HL-60 (cell line): ENCODE results near the gene GOT1.

Experiments
- GABPA ChIP-seq: IDR thresholded peaks from 2 replicates; pipeline ENCODE4 v1.6.1; 2012; ENCODE audit warnings: low read depth
- POLR2AphosphoS5 ChIP-seq: IDR thresholded peaks from 2 replicates; pipeline ENCODE4 v1.6.1; 2012; ENCODE audit warnings: low read depth
- SPI1 ChIP-seq: IDR thresholded peaks from 2 replicates; pipeline ENCODE4 v1.6.1; 2012; ENCODE audit warnings: low read depth, mild to moderate bottlenecking, borderline replicate concordance
- TF ChIP-seq, protein P1 (sequence below): IDR thresholded peaks from one replicate; pipeline ENCODE4 v1.5.1; 2011; ENCODE audit warnings: low read length, control low read depth, inconsistent platforms; ENCODE audit not compliant: insufficient read depth
- TF ChIP-seq, protein P2 (sequence below): IDR thresholded peaks from 2 replicates; pipeline ENCODE4 v1.6.1; 2012; ENCODE audit warnings: low read depth; ENCODE audit not compliant: insufficient replicate concordance

DNA sequence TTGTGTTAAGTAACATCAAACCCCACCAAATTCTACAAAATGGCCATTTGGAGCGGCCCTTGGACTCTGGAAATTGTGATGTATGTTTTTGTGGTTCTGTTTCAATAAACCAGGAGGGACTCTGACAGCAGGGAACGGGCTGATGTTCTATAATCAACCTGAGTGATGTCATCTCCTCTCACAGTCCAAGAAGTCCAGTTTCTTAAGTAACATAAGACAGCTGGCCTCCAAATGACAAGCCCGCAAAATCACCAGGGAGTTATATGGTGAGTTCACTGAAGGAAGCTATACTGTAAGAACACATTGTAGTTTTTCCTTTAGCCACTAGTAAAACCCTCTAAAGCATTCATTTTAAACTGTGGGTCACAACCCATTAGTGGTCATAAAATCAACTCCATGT is 34.0 kb downstream of the GOT1 start:
- TF ChIP-seq, protein P1, sequence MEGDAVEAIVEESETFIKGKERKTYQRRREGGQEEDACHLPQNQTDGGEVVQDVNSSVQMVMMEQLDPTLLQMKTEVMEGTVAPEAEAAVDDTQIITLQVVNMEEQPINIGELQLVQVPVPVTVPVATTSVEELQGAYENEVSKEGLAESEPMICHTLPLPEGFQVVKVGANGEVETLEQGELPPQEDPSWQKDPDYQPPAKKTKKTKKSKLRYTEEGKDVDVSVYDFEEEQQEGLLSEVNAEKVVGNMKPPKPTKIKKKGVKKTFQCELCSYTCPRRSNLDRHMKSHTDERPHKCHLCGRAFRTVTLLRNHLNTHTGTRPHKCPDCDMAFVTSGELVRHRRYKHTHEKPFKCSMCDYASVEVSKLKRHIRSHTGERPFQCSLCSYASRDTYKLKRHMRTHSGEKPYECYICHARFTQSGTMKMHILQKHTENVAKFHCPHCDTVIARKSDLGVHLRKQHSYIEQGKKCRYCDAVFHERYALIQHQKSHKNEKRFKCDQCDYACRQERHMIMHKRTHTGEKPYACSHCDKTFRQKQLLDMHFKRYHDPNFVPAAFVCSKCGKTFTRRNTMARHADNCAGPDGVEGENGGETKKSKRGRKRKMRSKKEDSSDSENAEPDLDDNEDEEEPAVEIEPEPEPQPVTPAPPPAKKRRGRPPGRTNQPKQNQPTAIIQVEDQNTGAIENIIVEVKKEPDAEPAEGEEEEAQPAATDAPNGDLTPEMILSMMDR = no peak
- TF ChIP-seq, protein P2, sequence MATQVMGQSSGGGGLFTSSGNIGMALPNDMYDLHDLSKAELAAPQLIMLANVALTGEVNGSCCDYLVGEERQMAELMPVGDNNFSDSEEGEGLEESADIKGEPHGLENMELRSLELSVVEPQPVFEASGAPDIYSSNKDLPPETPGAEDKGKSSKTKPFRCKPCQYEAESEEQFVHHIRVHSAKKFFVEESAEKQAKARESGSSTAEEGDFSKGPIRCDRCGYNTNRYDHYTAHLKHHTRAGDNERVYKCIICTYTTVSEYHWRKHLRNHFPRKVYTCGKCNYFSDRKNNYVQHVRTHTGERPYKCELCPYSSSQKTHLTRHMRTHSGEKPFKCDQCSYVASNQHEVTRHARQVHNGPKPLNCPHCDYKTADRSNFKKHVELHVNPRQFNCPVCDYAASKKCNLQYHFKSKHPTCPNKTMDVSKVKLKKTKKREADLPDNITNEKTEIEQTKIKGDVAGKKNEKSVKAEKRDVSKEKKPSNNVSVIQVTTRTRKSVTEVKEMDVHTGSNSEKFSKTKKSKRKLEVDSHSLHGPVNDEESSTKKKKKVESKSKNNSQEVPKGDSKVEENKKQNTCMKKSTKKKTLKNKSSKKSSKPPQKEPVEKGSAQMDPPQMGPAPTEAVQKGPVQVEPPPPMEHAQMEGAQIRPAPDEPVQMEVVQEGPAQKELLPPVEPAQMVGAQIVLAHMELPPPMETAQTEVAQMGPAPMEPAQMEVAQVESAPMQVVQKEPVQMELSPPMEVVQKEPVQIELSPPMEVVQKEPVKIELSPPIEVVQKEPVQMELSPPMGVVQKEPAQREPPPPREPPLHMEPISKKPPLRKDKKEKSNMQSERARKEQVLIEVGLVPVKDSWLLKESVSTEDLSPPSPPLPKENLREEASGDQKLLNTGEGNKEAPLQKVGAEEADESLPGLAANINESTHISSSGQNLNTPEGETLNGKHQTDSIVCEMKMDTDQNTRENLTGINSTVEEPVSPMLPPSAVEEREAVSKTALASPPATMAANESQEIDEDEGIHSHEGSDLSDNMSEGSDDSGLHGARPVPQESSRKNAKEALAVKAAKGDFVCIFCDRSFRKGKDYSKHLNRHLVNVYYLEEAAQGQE = no peak
- TF ChIP-seq POLR2AphosphoS5 (no peak), GABPA (no peak), SPI1 (no peak)
